ENCODE measurements around the gene RNF166.

- TF ChIP-seq CTCF (IDR thresholded peaks at IDR 0.05; ENCODE audit: poor library complexity, severe bottlenecking) (no peak), EP300 (conservative IDR thresholded peaks at IDR 0.05; ENCODE audit: poor library complexity, severe bottlenecking) (no peak), RAD21 (conservative IDR thresholded peaks at IDR 0.05) (no peak), TAF1 (IDR thresholded peaks at IDR 0.05; ENCODE audit: low read depth) (no peak), REST (IDR thresholded peaks at IDR 0.05; ENCODE audit: borderline replicate concordance) (no peak), POLR2AphosphoS5 (IDR thresholded peaks at IDR 0.05) (no peak)
Measured at GRCh38 chr16:88740727-88741055, 34.5 kb upstream of the RNF166 start.

Data from neural cell (in vitro differentiated cells).